ENCODE measurements around the gene FYN.

FYN gene

DNA sequence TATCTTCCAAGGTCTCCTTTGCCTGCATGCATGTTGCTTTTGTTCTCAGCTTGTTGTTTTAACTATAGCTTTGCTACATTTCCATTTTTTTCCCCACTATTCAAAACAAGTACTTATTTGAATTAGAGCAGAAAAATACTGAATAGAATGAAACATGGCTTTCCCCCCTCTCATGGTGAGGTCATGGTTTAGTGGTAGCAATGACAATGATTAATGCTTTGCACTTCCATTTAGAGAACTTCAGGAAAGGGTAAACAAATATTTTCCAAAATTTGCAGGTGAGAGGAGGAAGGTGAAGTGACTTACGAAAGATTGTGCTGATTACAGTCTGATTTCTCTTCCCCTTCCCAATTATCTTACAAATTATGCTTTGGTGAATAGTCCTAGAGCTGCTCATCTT lies 219.8 kb downstream of the FYN start:
- Histone ChIP-seq H3K9me2 (replicated peaks; ENCODE audit: control insufficient read depth, low read length) (no peaks in the 10 kb centered on the region), H3F3A (ENCODE audit: control insufficient read depth, insufficient read depth) (no peaks in the 10 kb centered on the region), H3K27ac (ENCODE audit: low read depth, low read length) (no peak overlapping the region), H3K4me1 (ENCODE audit: control insufficient read depth, low read length) (peaks cover 27% of the 10 kb centered on the region), H3K4me3 (ENCODE audit: low read length) (no peak overlapping the region), H3K9me3 (ENCODE audit: control insufficient read depth, insufficient read depth, low read length) (no peaks in the 10 kb centered on the region), H3K36me3 (ENCODE audit: control insufficient read depth, low read length) (no peaks in the 10 kb centered on the region), H3K4me2 (ENCODE audit: low read length) (peak overlapping the region; percentile 12), H4K20me1 (ENCODE audit: control insufficient read depth, insufficient read depth, low read depth, low read length) (no peaks in the 10 kb centered on the region), H3K27me3 (ENCODE audit: control insufficient read depth, low read length) (no peaks in the 10 kb centered on the region), H3K79me2 (ENCODE audit: control insufficient read depth, low read length) (no peaks in the 10 kb centered on the region)
- TF ChIP-seq EZH2phosphoT487 (IDR thresholded peaks at IDR 0.05; ENCODE audit: borderline replicate concordance, low read length) = no peak
- TF ChIP-seq, protein P1, sequence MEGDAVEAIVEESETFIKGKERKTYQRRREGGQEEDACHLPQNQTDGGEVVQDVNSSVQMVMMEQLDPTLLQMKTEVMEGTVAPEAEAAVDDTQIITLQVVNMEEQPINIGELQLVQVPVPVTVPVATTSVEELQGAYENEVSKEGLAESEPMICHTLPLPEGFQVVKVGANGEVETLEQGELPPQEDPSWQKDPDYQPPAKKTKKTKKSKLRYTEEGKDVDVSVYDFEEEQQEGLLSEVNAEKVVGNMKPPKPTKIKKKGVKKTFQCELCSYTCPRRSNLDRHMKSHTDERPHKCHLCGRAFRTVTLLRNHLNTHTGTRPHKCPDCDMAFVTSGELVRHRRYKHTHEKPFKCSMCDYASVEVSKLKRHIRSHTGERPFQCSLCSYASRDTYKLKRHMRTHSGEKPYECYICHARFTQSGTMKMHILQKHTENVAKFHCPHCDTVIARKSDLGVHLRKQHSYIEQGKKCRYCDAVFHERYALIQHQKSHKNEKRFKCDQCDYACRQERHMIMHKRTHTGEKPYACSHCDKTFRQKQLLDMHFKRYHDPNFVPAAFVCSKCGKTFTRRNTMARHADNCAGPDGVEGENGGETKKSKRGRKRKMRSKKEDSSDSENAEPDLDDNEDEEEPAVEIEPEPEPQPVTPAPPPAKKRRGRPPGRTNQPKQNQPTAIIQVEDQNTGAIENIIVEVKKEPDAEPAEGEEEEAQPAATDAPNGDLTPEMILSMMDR (IDR thresholded peaks at IDR 0.05; ENCODE audit: low read depth, low read length, poor library complexity, severe bottlenecking) = no peak

DNA sequence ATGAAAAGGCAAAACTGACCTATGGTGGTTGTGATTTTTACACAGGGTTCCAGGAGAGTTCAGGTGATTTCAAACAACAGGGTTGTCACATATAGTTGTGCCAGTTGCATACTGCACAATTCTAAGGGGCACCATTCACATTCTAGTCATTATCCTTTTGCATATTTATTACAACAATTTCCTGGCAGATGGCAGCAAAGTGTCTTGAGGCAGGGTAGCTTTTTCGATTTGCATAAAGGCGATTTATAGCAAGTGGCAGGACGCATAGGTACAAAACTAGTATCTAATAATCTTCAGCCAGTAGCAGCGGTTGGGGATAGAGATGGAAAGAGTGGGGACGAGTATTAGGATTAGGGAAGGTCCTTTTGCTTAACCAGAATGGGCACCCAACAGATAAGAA lies 221.1 kb downstream of the FYN start:
- H3K36me3 ChIP-seq (ENCODE audit: control insufficient read depth, low read length) = no peaks in the 10 kb centered on the region
- H3K9me2 ChIP-seq (replicated peaks; ENCODE audit: control insufficient read depth, low read length) = no peaks in the 10 kb centered on the region
- no peaks in the 10 kb centered on the region for H3K79me2 ChIP-seq (ENCODE audit: control insufficient read depth, low read length)
- H3K4me1 ChIP-seq (ENCODE audit: control insufficient read depth, low read length) = peaks cover 27% of the 10 kb centered on the region
- H3F3A ChIP-seq (ENCODE audit: control insufficient read depth, insufficient read depth) = no peaks in the 10 kb centered on the region
- H3K4me2 ChIP-seq (ENCODE audit: low read length) = peak overlapping the region; percentile 52
- TF ChIP-seq, protein P1 (IDR thresholded peaks at IDR 0.05; ENCODE audit: low read depth, low read length, poor library complexity, severe bottlenecking) = no peak
- no peak for TF ChIP-seq EZH2phosphoT487 (IDR thresholded peaks at IDR 0.05; ENCODE audit: borderline replicate concordance, low read length)
- no peak overlapping the region for H3K27ac ChIP-seq (ENCODE audit: low read depth, low read length)
- no peaks in the 10 kb centered on the region for H4K20me1 ChIP-seq (ENCODE audit: control insufficient read depth, insufficient read depth, low read depth, low read length)
- no peaks in the 10 kb centered on the region for H3K27me3 ChIP-seq (ENCODE audit: control insufficient read depth, low read length)
- no peaks in the 10 kb centered on the region for H3K9me3 ChIP-seq (ENCODE audit: control insufficient read depth, insufficient read depth, low read length)
- peak overlapping the region; percentile 47 for H3K4me3 ChIP-seq (ENCODE audit: low read length)

DNA sequence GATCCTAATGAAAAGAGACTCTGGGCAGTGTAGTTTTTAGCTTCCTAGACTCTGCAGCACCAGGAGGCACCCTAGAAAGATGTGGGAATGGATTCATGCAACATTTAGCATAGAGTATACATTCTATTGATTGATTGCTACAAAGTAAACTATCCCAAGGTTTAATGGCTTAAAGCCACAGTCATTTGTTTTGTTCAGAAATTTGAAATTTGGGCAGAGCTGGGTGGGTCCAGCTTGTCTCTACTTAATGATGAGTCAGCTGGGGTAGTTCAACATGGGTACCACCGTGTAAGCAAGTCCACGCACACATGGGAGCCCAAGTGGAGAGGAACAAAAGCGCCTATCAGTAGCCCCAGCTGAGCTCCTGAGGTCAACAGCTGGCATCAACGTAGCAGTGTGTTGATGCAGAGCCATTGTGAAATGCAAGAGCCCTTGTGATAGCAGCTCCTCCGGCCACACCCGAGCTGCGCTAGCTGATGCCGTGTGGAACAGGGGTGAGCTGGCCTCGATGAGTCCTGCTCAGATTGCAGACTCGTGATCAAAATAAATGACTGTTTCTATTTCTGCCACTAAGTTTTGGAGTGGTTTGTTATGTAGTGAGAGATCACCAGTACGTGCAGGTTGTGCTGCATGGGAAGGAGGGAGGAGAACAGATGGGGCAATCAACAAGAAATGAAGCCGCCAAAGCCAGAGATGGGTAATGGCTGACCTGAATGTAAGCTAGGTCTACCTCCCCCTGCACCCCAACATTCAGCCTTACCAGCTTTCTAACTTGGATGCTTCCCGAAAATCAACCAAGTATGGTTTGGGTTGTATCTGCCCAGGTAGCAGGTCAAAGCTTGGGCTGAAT lies 221.8 kb downstream of the FYN start:
- no peaks in the 10 kb centered on the region for H3K9me3 ChIP-seq (ENCODE audit: control insufficient read depth, insufficient read depth, low read length)
- H3K4me1 ChIP-seq (ENCODE audit: control insufficient read depth, low read length) = peaks cover 27% of the 10 kb centered on the region
- H3F3A ChIP-seq (ENCODE audit: control insufficient read depth, insufficient read depth) = no peaks in the 10 kb centered on the region
- H3K4me2 ChIP-seq (ENCODE audit: low read length) = peak overlapping the region; percentile 52
- no peak overlapping the region for H3K27ac ChIP-seq (ENCODE audit: low read depth, low read length)
- H4K20me1 ChIP-seq (ENCODE audit: control insufficient read depth, insufficient read depth, low read depth, low read length) = no peaks in the 10 kb centered on the region
- H3K4me3 ChIP-seq (ENCODE audit: low read length) = peak overlapping the region; percentile 47
- TF ChIP-seq EZH2phosphoT487 (IDR thresholded peaks at IDR 0.05; ENCODE audit: borderline replicate concordance, low read length) = no peak
- TF ChIP-seq, protein P1 (IDR thresholded peaks at IDR 0.05; ENCODE audit: low read depth, low read length, poor library complexity, severe bottlenecking) = no peak
- no peaks in the 10 kb centered on the region for H3K27me3 ChIP-seq (ENCODE audit: control insufficient read depth, low read length)
- H3K36me3 ChIP-seq (ENCODE audit: control insufficient read depth, low read length) = no peaks in the 10 kb centered on the region
- H3K79me2 ChIP-seq (ENCODE audit: control insufficient read depth, low read length) = no peaks in the 10 kb centered on the region
- H3K9me2 ChIP-seq (replicated peaks; ENCODE audit: control insufficient read depth, low read length) = no peaks in the 10 kb centered on the region

All from DOHH2 (cell line).